ENCODE results near the gene STON1. TPM values are rescaled to one million over a fixed set of nuclear protein-coding genes. Genes with fewer than 3 reads are reported as not detected.

Gene STON1
- total RNA-seq, 1 donor from 2014 or later: 0.93 TPM

GRCh38 chr2:48633143-48633542 is 103.2 kb downstream of the STON1 start:
- Mint-ChIP-seq H3K9me3 (peaks cover 8% of the 10 kb centered on the region), H3K27me3 (peaks cover 2% of the 10 kb centered on the region), H3K36me3 (ENCODE audit: low read depth) (no peaks in the 10 kb centered on the region), H3K4me3 (no peak overlapping the region), H3K4me1 (no peaks in the 10 kb centered on the region), H3K27ac (no peak overlapping the region)
- no peak for DNase-seq
- intact Hi-C loops (cut with micrococcal nuclease): no loop called here

GRCh38 chr2:48635786-48636185 is 105.8 kb downstream of the STON1 start:
- Mint-ChIP-seq H3K4me3 (no peak overlapping the region), H3K4me1 (no peaks in the 10 kb centered on the region), H3K9me3 (peaks cover 8% of the 10 kb centered on the region), H3K27me3 (peaks cover 7% of the 10 kb centered on the region), H3K27ac (no peak overlapping the region), H3K36me3 (ENCODE audit: low read depth) (no peaks in the 10 kb centered on the region)
- no peak for DNase-seq
- intact Hi-C loops (cut with micrococcal nuclease): no loop called here

- no peaks in the 10 kb centered on the region for H3K4me1 Mint-ChIP-seq
- H3K27ac Mint-ChIP-seq: no peak overlapping the region
- H3K4me3 Mint-ChIP-seq: no peak overlapping the region
- peaks cover 8% of the 10 kb centered on the region for H3K9me3 Mint-ChIP-seq
- H3K27me3 Mint-ChIP-seq: peaks cover 5% of the 10 kb centered on the region
- no peak for DNase-seq
- no peaks in the 10 kb centered on the region for H3K36me3 Mint-ChIP-seq (ENCODE audit: low read depth)
- intact Hi-C loops (cut with micrococcal nuclease): no loop called here
Measured at GRCh38 chr2:48638261-48638660, 108.3 kb downstream of the STON1 start.

Other genes with a start within 250 kb of the STON1 start
- gene FOXN2, start 215.5 kb upstream of the STON1 start, total RNA-seq: 50.5 and 54.5 TPM in 2 replicates
- 21.2 and 21.3 TPM in 2 replicates for gene PPP1R21, start 89.4 kb upstream of the STON1 start, total RNA-seq
- gene GTF2A1L, start 87.7 kb downstream of the STON1 start, total RNA-seq: not detected in 2 replicates
- not detected in 2 replicates for gene LHCGR, start 225.6 kb downstream of the STON1 start, total RNA-seq